Measurements from ENCODE around the gene TCN1.
"Not testable (repeated sequence)": the region's sequence is repeated elsewhere in the genome, so short reads cannot be mapped to it uniquely, and the experiment has no call there.

TCN1 gene, protein sequence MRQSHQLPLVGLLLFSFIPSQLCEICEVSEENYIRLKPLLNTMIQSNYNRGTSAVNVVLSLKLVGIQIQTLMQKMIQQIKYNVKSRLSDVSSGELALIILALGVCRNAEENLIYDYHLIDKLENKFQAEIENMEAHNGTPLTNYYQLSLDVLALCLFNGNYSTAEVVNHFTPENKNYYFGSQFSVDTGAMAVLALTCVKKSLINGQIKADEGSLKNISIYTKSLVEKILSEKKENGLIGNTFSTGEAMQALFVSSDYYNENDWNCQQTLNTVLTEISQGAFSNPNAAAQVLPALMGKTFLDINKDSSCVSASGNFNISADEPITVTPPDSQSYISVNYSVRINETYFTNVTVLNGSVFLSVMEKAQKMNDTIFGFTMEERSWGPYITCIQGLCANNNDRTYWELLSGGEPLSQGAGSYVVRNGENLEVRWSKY

DNA sequence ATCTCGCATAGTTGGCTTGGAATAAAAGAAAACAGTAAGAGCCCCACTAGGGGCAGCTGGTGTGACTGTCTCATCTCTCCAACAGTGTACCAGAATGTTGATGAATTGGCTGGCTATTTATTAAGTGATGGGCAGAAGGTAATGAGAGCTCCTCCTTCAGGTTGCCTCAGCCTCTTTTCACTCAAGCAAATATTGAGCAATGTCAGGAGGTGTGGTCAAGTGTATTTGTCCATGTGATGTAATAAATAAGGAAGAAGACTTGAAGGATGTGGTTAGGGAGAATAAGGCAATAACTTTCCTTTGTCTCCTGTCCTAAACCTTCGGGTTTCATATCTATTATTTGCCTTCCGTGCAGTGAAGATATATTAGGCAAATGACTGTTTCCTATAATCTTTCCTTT is at the start of gene TCN1:
Gene TCN1 (minus strand): TSS at position 91 of the 400 bp plus-strand sequence. CDS start 17 bp downstream, at position 74.
- peak; percentile 14 for DNase-seq

DNA sequence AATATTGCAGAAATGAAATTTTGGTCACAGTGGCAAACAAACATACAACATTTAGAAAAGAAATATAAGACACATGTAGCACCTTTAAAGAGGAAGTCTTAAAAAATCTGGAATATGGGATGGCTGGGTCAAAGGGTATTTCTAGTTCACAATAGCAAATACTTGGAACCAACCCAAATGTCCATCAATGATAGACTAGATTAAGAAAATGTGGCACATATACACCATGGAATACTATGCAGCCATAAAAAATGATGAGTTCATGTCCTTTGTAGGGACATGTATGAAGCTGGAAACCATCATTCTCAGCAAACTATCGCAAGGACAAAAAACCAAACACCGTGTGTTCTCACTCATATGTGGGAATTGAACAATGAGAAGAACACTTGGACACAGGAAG is 37.3 kb upstream of the TCN1 start:
- DNase-seq, result not testable (repeated sequence)

DNA sequence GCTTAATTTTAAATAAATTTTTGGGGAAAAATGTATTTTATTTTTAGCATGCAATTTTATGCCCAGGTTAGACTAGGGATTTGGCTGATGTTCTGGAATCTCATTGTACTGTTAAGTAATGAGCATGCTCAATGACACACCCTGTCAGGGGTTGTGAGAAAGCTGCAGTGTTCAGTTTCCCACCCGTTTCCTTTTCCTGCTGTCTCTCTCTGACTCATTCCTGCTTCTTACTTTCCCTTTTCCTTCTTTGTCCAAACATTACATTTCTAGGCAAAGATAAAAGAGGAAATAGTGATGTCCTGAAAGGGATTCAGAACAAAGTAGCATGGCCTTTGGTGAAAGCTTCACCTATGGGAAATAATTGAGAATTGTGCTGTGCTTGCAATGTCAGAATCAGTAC is 35.0 kb upstream of the TCN1 start:
- no peak for DNase-seq

DNA sequence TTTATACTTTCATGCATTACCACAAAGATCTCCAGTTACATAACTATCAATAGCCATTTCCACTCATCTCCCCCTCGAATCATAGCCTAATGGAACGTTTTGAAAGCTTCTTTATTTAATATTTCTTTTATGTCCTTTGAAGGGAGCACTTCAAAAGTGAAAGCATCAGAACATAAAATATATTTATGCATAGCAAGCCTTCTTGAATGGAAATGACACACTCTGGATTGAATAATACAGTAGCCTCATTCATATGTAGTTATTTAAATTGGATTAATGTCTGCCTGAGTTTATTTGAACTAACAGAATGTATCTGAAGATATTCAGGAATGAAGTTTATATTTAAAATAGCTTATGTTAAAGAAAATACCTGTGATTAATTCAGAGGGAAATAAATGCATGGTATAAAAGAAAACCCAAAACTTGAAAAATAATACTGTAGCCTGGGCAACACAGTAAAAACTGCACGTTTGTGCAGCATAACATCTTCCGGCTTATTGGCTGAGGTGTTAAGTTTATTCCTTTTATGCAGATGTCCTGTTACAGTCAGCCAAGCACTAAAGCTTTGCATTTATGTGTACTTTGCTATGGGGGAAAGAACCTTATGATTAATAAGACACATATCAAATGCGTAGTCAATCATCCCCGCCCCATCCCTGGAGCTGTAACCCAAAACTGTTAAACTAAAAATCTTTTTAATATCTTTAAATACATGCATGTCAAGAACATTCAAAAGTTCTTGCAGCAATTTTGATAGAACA is 34.3 kb upstream of the TCN1 start:
- no peak for DNase-seq

DNA sequence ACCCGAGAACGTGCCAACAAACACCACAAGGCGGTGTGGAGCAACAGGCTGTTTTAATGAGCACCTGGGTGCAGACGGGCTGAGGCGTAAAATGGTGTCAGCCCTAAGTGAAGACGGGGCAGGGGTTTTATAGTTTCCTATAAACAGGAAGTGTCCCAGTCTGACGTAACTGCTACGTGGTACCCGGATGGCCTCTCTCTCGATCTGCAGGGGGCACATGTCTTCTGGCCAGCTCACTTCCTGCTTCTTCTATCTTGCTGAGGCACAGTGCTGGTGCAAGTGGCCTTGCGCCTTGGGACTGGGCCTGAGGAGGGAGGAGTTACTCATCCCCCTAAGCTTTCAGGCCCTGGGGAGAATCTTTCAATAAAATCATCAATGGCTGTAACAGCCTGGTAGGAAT is 33.2 kb upstream of the TCN1 start:
- no peak for DNase-seq

- no peak for DNase-seq
These were observed 32.4 kb upstream of the TCN1 start for GRCh38 chr11:59898650-59899049.

- DNase-seq, result no peak
These were observed 31.8 kb upstream of the TCN1 start for GRCh38 chr11:59898046-59898445.

DNA sequence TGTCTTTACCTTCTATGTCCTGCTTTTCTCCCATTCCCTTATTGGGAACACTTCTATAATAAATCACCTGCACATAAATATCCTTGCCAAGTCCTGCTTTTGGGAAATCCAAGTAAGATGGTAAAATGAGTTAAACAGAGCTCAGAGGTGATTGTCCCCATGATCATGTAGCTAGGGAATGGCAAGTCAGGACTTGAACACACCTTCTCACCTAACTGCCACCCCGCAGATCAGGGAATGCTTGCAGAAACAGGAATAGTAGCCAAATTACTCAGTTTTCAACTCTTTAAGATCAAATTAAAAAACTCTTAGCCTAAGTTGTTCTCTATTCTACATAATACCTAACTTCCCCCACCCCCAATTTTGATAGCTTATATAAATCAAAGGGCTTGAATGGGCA is 28.3 kb upstream of the TCN1 start:
- no peak for DNase-seq

DNA sequence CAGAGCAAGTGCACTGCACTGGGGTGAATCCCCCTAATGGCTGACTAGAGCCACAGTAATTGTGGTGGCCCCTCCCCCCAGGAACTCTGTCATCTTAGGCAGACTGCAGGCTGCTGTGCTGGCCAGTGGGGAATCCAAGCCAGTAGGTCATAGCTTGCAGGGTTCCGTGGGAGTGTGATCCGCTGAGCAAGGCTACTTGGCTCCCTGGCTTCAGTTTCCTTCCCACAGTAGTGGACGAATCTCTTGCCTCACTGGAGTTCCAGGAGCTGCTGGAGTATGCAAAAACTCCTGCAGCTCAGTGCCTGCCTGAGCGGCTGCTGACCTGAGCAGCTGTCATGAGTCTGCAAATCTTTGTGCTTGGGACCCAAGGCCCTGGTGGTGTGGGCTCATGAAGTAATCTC is 25.5 kb upstream of the TCN1 start:
- no peak for DNase-seq

GRCh38 chr11:59887156-59887555 is 20.9 kb upstream of the TCN1 start:
- DNase-seq, result not testable (repeated sequence)

- DNase-seq, result no peak
These were observed 17.3 kb upstream of the TCN1 start for GRCh38 chr11:59883597-59883996.

DNA sequence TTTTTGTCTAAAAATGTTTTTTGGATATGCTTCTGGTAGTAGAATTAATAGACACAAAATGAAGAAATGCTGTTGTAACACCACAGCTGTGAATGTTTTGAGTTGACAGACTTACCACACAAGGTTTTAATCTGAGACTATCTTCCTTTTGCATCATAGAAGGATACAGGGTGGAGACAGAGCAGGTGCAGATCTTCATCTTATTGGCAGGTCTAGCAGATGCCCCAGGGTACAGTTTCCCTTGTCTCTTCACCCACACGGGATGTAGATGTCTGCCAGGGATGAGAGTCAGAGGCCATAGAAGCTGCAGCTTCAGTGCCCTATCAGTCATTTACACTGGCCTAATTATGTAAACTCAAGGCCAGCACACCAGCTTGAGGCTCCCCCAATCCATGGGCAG is 13.3 kb upstream of the TCN1 start:
- DNase-seq, result no peak

DNA sequence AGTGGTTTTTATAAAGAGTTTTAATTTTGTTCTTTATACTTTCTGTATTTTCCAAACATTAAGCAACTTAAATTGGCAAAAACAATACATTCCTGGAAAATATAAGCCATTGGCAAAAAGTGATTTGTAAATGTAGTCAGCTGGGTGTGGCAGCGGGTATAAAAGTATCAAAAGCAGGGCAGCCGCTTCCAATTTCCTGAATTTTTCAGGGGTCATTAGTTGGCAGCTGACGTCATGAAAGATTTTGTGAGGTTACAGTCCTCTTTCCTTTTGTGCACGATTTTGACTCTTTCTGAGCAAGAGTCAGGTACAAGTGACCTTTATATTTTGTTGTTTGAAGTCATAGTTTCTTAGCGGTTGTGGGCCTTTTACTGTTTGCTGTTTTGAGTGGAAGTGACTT is 12.3 kb upstream of the TCN1 start, which contains the start of gene OOSP3:
Gene OOSP3 (plus strand): TSS at position 208 of the 400 bp plus-strand sequence. CDS start 27 bp downstream, at position 235.
- DNase-seq, result no peak

DNA sequence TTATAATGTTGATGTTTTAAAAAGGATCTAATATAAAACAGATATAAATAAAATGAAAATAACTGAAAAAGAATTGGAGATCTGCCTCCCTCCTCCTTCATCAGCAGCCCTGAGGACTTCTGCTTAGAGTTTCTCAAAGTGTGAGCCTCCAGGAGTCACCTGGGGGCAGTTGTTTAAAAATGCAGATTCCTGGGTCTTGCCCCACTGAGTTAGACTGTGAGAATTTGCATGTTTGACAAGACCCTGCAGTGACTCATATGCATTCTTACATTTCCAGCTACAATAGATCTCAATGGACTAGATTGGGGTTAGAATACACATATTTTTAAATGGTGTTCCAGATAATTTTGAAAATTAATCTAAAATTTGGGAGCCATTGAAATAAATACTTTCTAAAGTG is 11.5 kb upstream of the TCN1 start:
- no peak for DNase-seq

DNA sequence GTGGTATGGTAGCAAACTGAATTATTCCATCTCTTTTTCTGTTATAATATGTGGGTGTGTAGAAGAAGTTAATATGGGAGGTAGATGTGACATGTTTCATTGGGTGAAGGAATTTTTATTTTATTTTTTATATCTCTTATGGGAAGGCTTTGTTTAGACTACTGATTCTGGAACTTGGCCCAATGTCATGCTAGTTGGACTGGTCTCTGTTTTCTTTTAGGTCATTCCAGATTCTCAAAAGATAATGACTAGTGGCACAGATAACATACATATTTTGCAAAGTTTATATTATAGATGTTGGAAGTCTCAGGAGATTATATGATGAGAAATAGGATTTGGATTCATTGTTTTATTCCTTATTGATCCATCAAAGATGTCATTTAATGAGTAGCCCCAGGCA is 11.0 kb upstream of the TCN1 start:
- DNase-seq, result no peak

DNA sequence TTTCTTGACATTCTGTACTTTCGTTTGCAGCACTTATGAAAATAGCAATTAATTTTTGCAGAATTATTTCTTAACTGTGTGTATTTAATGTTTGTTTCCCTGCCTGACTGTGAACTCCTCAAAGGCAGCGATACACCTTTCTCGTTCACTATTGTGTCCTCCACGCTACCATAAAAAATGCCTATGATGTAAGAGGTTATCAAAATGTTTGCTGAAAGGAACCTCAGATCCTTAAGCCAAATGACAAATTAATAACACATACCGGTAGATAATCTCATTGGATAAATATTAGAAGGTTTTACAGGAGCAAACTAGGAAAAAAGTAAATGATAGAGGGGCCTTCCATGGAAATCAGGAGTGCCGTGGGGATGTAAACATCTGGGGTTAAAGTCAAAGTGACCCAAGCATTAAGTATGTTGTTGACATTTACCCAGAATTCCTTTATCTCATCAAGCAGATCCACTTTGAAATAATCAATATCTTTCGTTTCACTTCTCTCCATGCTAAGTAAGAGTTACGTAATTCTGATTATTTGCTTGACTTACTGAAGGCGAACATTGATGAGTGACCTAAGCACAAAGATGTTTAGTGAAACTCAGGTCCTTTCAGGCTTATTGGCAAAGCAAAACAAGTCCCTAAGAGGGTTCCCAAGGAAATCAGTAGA is 9.7 kb upstream of the TCN1 start:
- no peak for DNase-seq

GRCh38 chr11:59872076-59872475 is 5.8 kb upstream of the TCN1 start:
- DNase-seq, result no peak

DNA sequence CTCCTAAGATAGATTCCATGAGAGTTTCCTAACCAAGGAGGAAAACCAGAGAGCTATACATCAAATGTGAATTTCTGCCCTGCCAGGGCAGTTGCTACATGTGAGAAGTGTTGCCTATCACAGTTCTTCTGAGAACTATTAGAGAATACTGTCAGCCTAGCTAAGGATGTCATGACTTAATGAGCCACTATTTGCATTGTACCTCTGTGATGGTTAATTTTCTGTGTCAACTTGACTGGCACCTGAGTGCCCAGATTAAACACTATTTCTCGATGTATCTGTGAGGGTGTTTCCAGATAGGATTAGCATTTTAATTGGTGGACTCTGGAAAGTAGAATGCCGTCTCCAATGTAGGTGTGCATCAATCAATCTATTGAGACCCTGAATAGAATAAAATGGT is 1.7 kb upstream of the TCN1 start:
- DNase-seq, result no peak

DNA sequence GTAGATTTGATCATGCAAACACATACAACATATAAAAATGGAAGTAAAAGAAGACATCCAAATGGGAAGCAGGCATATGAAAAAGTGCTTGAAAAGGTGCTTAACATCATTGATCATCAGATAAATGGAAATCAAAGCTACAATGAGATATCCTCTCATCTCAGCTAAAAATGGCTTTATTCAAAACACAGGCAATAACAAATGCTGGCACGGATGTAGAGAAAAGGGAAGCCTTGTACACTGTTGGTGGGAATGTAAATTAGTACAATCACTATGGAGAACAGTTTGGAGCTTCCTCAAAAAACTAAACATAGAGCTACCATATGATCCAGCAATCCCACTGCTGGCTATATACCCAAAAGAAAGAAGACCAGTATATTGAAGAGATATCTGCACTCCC is 549 bp upstream of the TCN1 start:
- DNase-seq, result no peak

DNA sequence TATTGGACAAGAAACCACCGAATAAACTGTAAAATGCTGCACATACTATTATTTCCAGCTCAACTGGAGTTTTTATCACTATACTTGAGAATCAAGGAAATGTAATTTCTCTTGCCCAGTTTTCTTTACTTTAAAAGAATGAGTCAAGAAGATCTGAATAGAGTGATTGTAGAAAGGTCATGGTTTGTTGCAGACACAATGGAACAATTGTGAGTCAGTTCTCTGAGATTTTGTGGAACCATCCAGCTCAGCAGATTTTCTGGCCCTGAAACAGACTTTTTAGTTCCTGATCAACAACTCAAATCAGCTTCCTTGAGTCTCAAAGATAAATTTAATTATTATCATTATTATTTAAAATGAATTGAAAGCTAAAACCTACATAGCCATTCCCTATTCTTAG is 1.3 kb downstream of the TCN1 start:
- DNase-seq, result no peak

DNA sequence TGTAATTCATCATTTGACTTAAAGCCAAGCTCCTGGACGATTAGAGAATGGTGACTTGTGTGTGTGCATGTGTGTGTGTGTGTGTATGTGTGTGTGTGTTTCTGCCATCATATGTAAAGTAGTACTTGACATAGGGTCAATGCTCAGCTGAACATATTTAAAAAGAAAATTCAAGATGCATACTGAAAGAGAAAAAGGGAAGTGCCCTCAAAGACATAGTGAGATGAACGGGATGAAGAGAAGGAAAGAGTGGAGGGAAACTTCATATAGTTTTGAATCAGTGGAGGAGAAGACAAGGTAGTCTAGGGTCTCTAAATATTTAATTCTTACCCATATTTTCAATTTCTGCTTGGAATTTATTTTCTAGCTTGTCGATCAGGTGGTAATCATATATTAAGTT is 4.0 kb downstream of the TCN1 start:
- DNase-seq, result no peak

- DNase-seq, result no peak
These were observed 6.6 kb downstream of the TCN1 start for GRCh38 chr11:59859673-59860072.
